ENCODE results near the gene R3HDM4.

Gene R3HDM4

GRCh38 chr19:872266-872951, 40.6 kb downstream of the R3HDM4 start:
- peak; percentile 90 for DNase-seq

GRCh38 chr19:871446-872265, 41.4 kb downstream of the R3HDM4 start:
- peak; percentile 25 for DNase-seq

DNA sequence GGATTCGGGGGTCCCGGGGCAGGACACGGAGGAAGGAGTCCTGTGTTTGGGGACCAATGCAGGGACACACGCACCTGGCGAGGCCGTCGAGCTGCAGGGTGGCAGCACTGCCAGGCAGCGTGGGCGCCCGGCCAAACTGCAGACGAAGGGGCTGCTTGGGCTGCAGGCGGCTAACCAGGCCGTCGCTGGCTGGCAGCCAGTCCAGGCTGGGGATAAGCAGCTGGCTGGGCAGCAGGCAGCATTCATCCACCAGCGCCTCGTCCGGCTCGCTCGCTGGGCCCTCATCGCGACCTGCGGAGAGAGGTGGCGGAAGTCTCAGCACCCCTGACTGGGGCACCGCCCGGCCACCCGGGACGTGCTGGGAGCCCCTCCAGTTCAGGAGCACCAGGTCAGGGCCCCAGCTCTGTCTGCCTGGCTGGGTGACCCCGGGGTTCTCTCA, 42.0 kb downstream of the R3HDM4 start:
- DNase-seq: no peak

GRCh38 chr19:870314-870713, 42.7 kb downstream of the R3HDM4 start:
- no peak for DNase-seq

DNA sequence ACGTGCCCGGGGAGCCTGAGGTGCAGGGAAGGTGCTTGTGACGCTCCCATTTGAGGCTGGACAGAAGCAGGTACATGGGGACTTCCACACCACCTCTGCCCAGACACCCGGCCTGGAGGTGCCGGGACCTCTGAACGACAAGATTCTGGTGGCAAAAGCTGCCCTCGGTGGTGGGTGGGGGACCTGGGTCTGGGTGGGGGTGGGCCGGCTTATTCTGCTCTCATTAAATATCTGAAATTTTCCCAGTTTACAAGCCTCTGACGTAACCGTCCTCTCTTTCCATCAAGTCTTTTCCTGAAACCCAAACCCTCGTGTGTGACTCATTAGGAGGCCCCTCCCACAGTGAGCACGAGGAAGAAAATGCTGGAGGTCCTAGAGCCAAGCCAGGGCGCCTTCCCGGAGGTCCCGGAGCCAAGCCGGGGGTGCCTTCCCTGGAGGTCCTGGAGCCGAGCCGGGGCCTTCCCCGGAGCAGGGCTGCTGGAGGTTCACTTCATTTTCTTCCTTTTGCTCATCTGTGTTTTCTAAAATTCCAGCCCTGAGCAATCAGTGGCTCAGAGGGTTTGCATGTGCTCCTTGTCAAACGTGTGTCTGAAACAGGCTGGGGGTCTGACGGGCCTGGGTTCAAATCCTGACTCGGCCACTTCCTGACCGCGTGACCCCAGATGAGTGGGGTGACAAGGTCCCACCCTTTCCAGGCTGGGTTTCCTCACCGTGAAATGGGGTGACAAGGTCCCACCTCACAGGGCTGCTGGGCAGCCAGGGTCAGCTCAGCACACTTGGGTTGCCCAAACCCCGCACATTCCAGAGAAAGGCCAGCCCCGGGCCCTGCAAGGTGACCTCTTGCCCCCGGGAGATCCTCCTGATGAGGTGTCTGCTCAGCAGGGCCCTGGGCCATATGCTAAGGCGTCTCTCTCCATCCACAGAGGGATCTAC, 43.5 kb downstream of the R3HDM4 start:
- DNase-seq: no peak

DNA sequence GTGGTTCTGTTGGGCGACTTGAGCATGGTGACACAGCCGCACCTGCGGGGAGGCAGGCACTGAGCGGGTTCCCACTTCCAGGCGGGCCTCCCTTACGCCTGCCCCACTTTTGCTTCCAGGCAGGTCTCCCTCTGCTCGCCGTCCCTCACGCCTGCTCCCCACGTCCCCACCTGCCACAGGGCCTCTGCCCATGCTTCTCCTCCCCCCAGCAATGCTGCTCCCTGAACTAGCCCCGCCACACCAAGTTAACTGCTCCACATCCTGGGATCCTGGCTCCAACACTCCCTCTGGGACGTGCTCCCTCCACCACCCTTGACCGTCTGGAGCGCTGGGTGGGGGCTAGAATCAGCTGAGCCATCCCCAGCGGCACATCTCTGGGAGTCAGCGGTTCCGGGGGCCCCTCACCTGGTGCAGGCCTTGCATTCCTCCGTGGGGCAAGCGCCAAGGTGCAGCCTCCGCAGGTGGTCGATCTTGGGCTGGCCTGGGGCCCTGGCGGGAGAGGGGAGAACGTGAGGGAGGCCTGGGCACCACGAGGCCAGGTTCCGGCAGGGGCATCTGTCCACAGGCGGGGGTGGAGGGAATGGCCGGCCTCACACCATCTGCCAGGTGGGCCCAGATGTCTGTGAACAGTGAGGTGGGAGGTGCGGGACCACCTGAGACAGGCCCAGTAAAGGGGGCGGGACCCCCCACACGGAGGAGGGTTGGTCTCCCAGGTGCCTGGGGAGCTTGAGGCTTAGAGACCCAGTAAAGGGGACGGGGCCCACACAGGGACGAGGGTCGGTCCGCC, 44.4 kb downstream of the R3HDM4 start:
- DNase-seq: no peak

DNA sequence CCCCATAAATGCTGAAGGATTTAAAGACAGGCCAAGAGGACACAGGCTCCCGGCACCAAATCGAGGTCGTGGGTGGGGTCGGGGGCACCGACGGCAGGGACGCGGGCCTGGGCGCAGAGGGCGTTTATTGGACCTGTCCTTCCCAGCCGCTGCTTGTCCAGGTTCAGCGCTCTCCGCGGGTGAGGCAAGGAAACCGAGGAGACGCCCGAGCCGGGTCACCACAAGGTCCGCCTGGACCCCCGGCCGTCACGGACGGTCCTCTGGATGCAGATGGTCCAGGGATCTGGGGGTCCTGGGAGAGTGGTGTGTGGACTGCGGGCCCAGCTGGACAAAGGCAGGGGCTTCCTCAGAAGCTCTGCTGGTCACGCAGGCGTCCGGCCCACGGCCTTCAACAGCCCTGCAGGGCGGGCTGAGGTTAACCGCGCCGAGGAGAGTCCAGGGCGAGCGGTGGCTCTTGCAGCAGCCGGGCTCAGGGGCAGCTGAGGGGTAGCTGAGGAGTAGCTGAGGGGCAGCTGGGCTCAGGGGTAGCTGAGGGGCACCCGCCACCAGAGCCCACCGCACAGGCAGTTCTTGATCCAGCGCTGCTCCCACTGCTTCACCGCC, 45.1 kb downstream of the R3HDM4 start:
- no peak for DNase-seq

DNA sequence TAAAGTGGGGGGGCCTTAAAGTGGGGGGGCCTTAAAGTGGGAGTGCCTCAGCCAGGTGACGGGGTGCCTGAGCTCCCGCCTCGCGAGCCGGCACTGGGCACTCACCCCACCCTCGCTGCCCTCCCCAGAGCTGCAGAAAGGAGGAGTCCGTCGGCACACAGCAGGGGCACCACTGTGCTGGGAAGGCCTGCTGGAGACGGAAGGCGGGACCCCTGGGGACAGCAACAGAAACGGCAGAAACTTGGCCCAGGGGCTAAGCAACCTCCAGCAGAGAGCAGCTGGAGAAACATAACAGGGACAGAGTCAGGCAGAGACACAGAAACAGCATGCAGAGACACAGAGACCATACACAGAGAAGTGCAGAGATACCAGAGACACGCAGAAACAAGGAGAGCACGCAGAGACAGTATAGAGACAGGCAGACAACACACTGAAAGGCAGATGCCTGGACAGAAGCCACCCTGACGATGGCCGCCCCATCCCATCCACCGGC, 45.7 kb downstream of the R3HDM4 start:
- DNase-seq: no peak

DNA sequence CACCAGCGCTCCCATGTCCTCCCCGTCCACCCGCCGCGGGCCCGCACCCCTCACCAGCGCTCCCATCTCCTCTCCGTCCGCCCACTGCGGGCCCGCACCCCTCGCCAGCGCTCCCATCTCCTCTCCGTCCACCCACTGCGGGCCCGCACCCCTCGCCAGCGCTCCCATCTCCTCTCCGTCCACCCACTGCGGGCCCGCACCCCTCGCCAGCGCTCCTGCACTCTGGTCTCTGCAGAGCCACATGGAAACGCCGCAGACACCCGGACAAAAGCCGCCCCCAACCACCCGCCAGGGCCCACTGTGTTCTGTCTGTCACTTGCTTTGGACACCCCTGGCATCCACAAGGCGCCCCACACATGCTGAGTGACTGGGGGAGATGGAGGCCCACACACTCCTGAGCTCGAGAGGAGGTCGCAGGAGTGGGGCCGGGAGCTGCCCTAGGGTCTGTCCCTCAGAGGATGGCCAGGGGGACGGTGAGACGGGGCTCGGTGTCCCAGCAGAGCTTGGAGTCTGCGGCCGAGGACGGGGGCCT, 46.2 kb downstream of the R3HDM4 start:
- DNase-seq: no peak

DNA sequence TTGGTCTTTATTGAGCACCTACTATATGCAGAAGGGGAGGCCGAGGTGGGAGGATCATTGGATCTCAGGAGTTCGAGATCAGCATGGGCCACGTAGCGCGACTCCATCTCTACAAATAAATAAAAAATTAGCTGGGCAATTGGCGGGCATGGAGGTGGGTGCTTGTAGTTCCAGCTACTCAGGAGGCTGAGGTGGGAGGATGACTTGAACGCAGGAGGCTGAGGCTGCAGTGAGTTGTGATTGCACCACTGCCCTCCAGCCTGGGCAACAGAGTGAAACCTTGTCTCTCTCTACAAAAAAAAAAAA, 49.8 kb downstream of the R3HDM4 start:
- DNase-seq: no peak

- DNase-seq: peak; percentile 74
Observed at GRCh38 chr19:862581-863314, 50.3 kb downstream of the R3HDM4 start.

DNA sequence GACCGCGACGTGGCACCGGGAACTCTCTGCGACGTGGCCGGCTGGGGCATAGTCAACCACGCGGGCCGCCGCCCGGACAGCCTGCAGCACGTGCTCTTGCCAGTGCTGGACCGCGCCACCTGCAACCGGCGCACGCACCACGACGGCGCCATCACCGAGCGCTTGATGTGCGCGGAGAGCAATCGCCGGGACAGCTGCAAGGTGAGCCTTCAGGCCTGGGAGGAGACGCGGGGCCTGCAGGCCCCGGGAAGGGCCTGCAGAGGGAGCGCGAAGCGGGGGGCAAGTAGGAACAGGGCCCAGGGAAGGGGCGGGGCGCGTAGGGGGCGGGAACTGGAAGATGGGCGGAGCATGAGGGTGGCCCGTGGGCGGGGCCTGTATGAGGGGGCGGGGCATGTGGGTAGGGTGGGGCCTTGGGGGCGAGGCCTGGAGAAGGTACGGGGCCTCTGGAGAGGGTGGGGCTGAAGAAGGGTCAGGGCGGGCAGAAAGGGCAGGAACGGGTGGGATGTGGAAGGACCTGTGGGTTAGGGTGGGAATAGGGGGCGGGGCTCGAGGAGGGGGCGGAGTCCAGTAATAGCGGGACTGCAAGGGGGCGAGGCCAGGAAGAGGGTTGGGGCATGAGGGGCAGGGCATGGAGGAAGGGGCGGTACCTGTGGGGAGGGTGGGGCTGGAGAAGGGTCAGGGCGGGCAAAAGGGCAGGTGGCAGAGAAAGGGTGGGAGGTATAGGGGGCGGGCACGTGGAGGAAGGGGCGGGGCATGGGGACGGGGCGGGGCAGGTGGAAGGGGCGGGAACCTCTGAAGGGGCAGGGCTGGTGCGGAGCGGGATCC, 51.1 kb downstream of the R3HDM4 start:
- DNase-seq: peak; percentile 93

- DNase-seq: no peak
Observed at GRCh38 chr19:861141-861755, 51.8 kb downstream of the R3HDM4 start.

- DNase-seq: no peak
Observed at GRCh38 chr19:858868-859843, 53.9 kb downstream of the R3HDM4 start, which contains the start of gene CFD. CFD (plus strand) TSS chr19:859664; CDS start chr19:859690, 26 bp downstream.

GRCh38 chr19:858284-858683, 54.7 kb downstream of the R3HDM4 start:
- DNase-seq: no peak

DNA sequence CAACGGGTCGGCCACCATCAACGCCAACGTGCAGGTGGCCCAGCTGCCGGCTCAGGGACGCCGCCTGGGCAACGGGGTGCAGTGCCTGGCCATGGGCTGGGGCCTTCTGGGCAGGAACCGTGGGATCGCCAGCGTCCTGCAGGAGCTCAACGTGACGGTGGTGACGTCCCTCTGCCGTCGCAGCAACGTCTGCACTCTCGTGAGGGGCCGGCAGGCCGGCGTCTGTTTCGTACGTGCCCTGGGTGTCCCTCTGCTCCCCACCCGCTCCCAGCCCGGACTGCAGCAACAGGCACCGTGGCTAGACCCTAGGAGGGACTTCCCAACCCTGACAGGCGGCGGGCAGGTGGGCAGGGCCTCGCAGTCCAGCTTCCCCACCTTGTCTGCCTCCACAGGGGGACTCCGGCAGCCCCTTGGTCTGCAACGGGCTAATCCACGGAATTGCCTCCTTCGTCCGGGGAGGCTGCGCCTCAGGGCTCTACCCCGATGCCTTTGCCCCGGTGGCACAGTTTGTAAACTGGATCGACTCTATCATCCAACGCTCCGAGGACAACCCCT, 57.4 kb downstream of the R3HDM4 start:
- DNase-seq: no peak

GRCh38 chr19:855142-855541, 57.9 kb downstream of the R3HDM4 start:
- no peak for DNase-seq

DNA sequence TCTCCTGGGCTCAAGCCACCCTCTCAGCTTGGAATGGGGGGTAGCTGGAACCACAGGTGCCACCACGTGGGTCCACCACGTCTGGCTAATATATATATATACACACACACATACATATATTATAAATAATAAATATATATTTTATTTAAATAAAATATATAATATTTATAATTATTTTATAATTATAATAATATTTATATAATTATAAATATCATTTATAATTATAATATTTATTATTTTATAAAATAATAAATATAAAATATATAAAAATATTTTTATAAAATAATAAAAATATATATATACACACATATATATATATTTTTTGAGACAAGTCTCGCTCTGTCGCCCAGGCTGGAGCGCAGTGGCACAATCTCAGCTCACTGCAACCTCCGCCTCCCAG, 58.5 kb downstream of the R3HDM4 start:
- peak; percentile 18 for DNase-seq
